Fibroblast of villous mesenchyme (primary cell): ENCODE results near the gene TRMT44. TPM values are rescaled to one million over a fixed set of nuclear protein-coding genes. Genes with fewer than 3 reads are reported as not detected.

Experiments used
- DNase-seq: peaks from one replicate; pipeline ENCODE4 v3.0.0-alpha.2; 2010; ENCODE audit warnings: low read depth
- H3K4me3 ChIP-seq: 2 replicates; pipeline ENCODE4 v1.5.1; 2011; ENCODE audit warnings: low read depth, mild to moderate bottlenecking, low read length
- CTCF ChIP-seq: IDR thresholded peaks from 2 replicates; pipeline ENCODE4 v1.5.1; 2012; ENCODE audit warnings: low read depth, mild to moderate bottlenecking, low read length; ENCODE audit not compliant: insufficient read depth
- total RNA-seq: library from RNA; depleted of rRNA; stranded (reverse); fragments of >200 nt; gene quantifications from 2 replicates; pipeline ENCODE4 v1.2.3, GENCODE V29; 2012

The TRMT44 gene
- total RNA-seq, 1 donor: 19.4 TPM

GRCh38 chr4:8465615-8466611 lies 25.3 kb downstream of the TRMT44 start:
- no peak overlapping the region for H3K4me3 ChIP-seq
- TF ChIP-seq CTCF: no peak
- DNase-seq: no peak

- TF ChIP-seq CTCF: no peak
- no peak overlapping the region for H3K4me3 ChIP-seq
- no peak for DNase-seq
Measured at GRCh38 chr4:8467016-8467415, 26.4 kb downstream of the TRMT44 start.

- no peak overlapping the region for H3K4me3 ChIP-seq
- peak; percentile 74 for DNase-seq
- peak; percentile 97 for TF ChIP-seq CTCF
Measured at GRCh38 chr4:8468746-8469535, 28.4 kb downstream of the TRMT44 start.

- TF ChIP-seq CTCF: no peak
- no peak for DNase-seq
- H3K4me3 ChIP-seq: no peak overlapping the region
Measured at GRCh38 chr4:8469550-8469949, 29.0 kb downstream of the TRMT44 start.

GRCh38 chr4:8470451-8471024 lies 30.0 kb downstream of the TRMT44 start:
- no peak for DNase-seq
- no peak for TF ChIP-seq CTCF
- no peak overlapping the region for H3K4me3 ChIP-seq

GRCh38 chr4:8471211-8471875 lies 30.8 kb downstream of the TRMT44 start:
- H3K4me3 ChIP-seq: no peak overlapping the region
- peak; percentile 16 for DNase-seq
- TF ChIP-seq CTCF: no peak
